Measurements from ENCODE around the gene TMEM39B. TPM values are rescaled to one million over a fixed set of nuclear protein-coding genes. Genes with fewer than 3 reads are reported as not detected.

The TMEM39B gene
- total and polyA plus RNA-seq, 10 donors: 6.4 to 18.6 (median 12.0) TPM

- TF ChIP-seq CTCF (IDR thresholded peaks at IDR 0.05 in 8 of 11, conservative IDR thresholded peaks at IDR 0.05 in 3 of 11) (no peak), POLR2A (IDR thresholded peaks at IDR 0.05) (no peak), POLR2AphosphoS5 (IDR thresholded peaks at IDR 0.05) (no peak)
- intact Hi-C loops (cut with DNase I; ENCODE audit: low total_unique reads): no loop called here
- H3K36me3 ChIP-seq: peaks cover 0 to 16% (median 5%) of the 10 kb centered on the region in 6 donors
- H3K27ac ChIP-seq: peak overlapping the region in 5 of 8 donors; percentile 93 to 97 (median 94)
- 75 to 85% (median 79%) methylated on average over 9 of the region's 9 CpGs for WGBS, 5 donors
- DNase-seq: no peak
- H3K9me3 ChIP-seq: no peaks in the 10 kb centered on the region
- no peaks in the 10 kb centered on the region for H3K27me3 ChIP-seq (replicated peaks in 1 of 7)
- peak overlapping the region in 5 of 8 donors; percentile 83 to 99 (median 93) for H3K4me3 ChIP-seq
- H3K4me1 ChIP-seq: peaks cover 25 to 53% (median 39%) of the 10 kb centered on the region in 6 donors
Measured at GRCh38 chr1:32106663-32107275, 34.0 kb downstream of the TMEM39B start.

GRCh38 chr1:32107742-32108661, 35.3 kb downstream of the TMEM39B start, which contains the start of gene KPNA6:
Gene KPNA6 (plus strand): TSS chr1:32108056. CDS start chr1:32108131, 75 bp downstream.
- H3K36me3 ChIP-seq: peaks cover 0 to 8% (median 0%) of the 10 kb centered on the region in 6 donors
- H3K27ac ChIP-seq: peak within 1 kb of the TSS; percentile 86 to 97 (median 93)
- H3K9me3 ChIP-seq: no peaks in the 10 kb centered on the region
- TF ChIP-seq POLR2A (IDR thresholded peaks at IDR 0.05) (peak in 1 of 3 donors; percentile 15), POLR2AphosphoS5 (IDR thresholded peaks at IDR 0.05) (peak; percentile 91 to 93 (median 91)), CTCF (IDR thresholded peaks at IDR 0.05 in 8 of 11, conservative IDR thresholded peaks at IDR 0.05 in 3 of 11) (peak in 2 of 11 experiments; percentile 9 to 12)
- H3K4me1 ChIP-seq: peaks cover 26 to 66% (median 51%) of the 10 kb centered on the region in 6 donors
- DNase-seq: peak; percentile 94
- intact Hi-C loops (cut with DNase I; ENCODE audit: low total_unique reads): no loop called here
- WGBS, 5 donors: 0 to 1% (median 0%) methylated on average over 30 to 45 of the region's 45 CpGs
- H3K27me3 ChIP-seq (replicated peaks in 1 of 7): no peaks in the 10 kb centered on the region
- peak within 1 kb of the TSS; percentile 83 to 99 (median 93) for H3K4me3 ChIP-seq

GRCh38 chr1:32111040-32111623, 38.4 kb downstream of the TMEM39B start:
- DNase-seq: no peak
- peak overlapping the region in 6 of 8 donors; percentile 3 to 69 (median 30) for H3K27ac ChIP-seq
- intact Hi-C loops (cut with DNase I; ENCODE audit: low total_unique reads): no loop called here
- peaks cover 26 to 92% (median 68%) of the 10 kb centered on the region in 6 donors for H3K4me1 ChIP-seq
- H3K27me3 ChIP-seq (replicated peaks in 1 of 7): no peaks in the 10 kb centered on the region
- H3K4me3 ChIP-seq: peak overlapping the region in 1 of 8 donors; percentile 12
- WGBS, 5 donors: 55 to 71% (median 63%) methylated on average over 2 of the region's 2 CpGs
- H3K36me3 ChIP-seq: peaks cover 0 to 33% (median 0%) of the 10 kb centered on the region in 6 donors
- no peak for TF ChIP-seq POLR2AphosphoS5 (IDR thresholded peaks at IDR 0.05)
- TF ChIP-seq CTCF (IDR thresholded peaks at IDR 0.05 in 8 of 11, conservative IDR thresholded peaks at IDR 0.05 in 3 of 11): no peak
- TF ChIP-seq POLR2A (IDR thresholded peaks at IDR 0.05): no peak
- H3K9me3 ChIP-seq: no peaks in the 10 kb centered on the region

Data from spleen (tissue), 11 donors.